ENCODE data around the gene COL4A5.
"Not testable (repeated sequence)": the region's sequence is repeated elsewhere in the genome, so short reads cannot be mapped to it uniquely, and the experiment has no call there.

The COL4A5 gene

GRCh38 chrX:108453841-108454240 is 14.2 kb downstream of the COL4A5 start:
- no peak for DNase-seq

- no peak for DNase-seq
These were observed 17.4 kb downstream of the COL4A5 start for GRCh38 chrX:108456971-108457477.

- DNase-seq, result no peak
These were observed 25.0 kb downstream of the COL4A5 start for GRCh38 chrX:108464604-108465003.

GRCh38 chrX:108468486-108468885 is 28.8 kb downstream of the COL4A5 start:
- no peak for DNase-seq

- no peak for DNase-seq
These were observed 34.3 kb downstream of the COL4A5 start for GRCh38 chrX:108473979-108474378.

- DNase-seq, result not testable (repeated sequence)
These were observed 41.9 kb downstream of the COL4A5 start for GRCh38 chrX:108481528-108481927.

GRCh38 chrX:108484251-108484650 is 44.6 kb downstream of the COL4A5 start:
- no peak for DNase-seq

- no peak for DNase-seq
These were observed 46.3 kb downstream of the COL4A5 start for GRCh38 chrX:108485960-108486359.

- no peak for DNase-seq
These were observed 54.9 kb downstream of the COL4A5 start for GRCh38 chrX:108494406-108495090.

- no peak for DNase-seq
These were observed 72.1 kb downstream of the COL4A5 start for GRCh38 chrX:108511721-108512120.

- DNase-seq, result no peak
These were observed 76.5 kb downstream of the COL4A5 start for GRCh38 chrX:108516184-108516583.

GRCh38 chrX:108527724-108528123 is 88.1 kb downstream of the COL4A5 start:
- no peak for DNase-seq

- peak in 2 of 51 donors; percentile 0 for DNase-seq
These were observed 97.4 kb downstream of the COL4A5 start for GRCh38 chrX:108537005-108537404.

- no peak for DNase-seq
These were observed 101.6 kb downstream of the COL4A5 start for GRCh38 chrX:108541286-108541685.

GRCh38 chrX:108557580-108557979 is 117.9 kb downstream of the COL4A5 start:
- no peak for DNase-seq

GRCh38 chrX:108558217-108558616 is 118.6 kb downstream of the COL4A5 start:
- DNase-seq, result no peak

- DNase-seq, result no peak
These were observed 133.5 kb downstream of the COL4A5 start for GRCh38 chrX:108573136-108573535.

GRCh38 chrX:108582151-108582550 is 142.5 kb downstream of the COL4A5 start:
- DNase-seq, result peak in 40 of 51 donors; percentile 0 to 85 (median 20)

- DNase-seq, result peak in 18 of 51 donors; percentile 0 to 50 (median 4)
These were observed 145.1 kb downstream of the COL4A5 start for GRCh38 chrX:108584617-108585211.

- no peak for DNase-seq
These were observed 150.9 kb downstream of the COL4A5 start for GRCh38 chrX:108590496-108590895.

- DNase-seq, result no peak
These were observed 161.6 kb downstream of the COL4A5 start for GRCh38 chrX:108601276-108601675.

- DNase-seq, result no peak
These were observed 170.5 kb downstream of the COL4A5 start for GRCh38 chrX:108610141-108610540.

GRCh38 chrX:108614616-108615015 is 175.0 kb downstream of the COL4A5 start:
- no peak for DNase-seq

Data from hypothalamus (tissue), 51 donors.